NCI-H128 (cell line): ENCODE data around the gene PCBP4.
"Not testable (repeated sequence)": the region's sequence is repeated elsewhere in the genome, so short reads cannot be mapped to it uniquely, and the experiment has no call there.

ENCODE experiments used
- DNase-seq: peaks from one replicate; lab custom pipeline; 2025; ENCODE audit not compliant: unreplicated experiment; lab: John Stamatoyannopoulos, UW

The PCBP4 gene

GRCh38 chr3:51994530-51994929 is 27.3 kb upstream of the PCBP4 start:
- DNase-seq: no peak

- not testable (repeated sequence) for DNase-seq
Measured at GRCh38 chr3:51993657-51994056, 26.4 kb upstream of the PCBP4 start.

GRCh38 chr3:51992017-51992682 is 24.9 kb upstream of the PCBP4 start:
- DNase-seq: no peak

- DNase-seq: not testable (repeated sequence)
Measured at GRCh38 chr3:51990501-51990971, 23.3 kb upstream of the PCBP4 start.

GRCh38 chr3:51988286-51989146 is 21.3 kb upstream of the PCBP4 start:
- DNase-seq: no peak

- no peak for DNase-seq
Measured at GRCh38 chr3:51987568-51987967, 20.3 kb upstream of the PCBP4 start.

- no peak for DNase-seq
Measured at GRCh38 chr3:51986010-51986947, 19.0 kb upstream of the PCBP4 start.

GRCh38 chr3:51985063-51985462 is 17.8 kb upstream of the PCBP4 start:
- no peak for DNase-seq

GRCh38 chr3:51984269-51984647 is 17.0 kb upstream of the PCBP4 start:
- no peak for DNase-seq

GRCh38 chr3:51983578-51984268 is 16.5 kb upstream of the PCBP4 start:
- no peak for DNase-seq

- no peak for DNase-seq
Measured at GRCh38 chr3:51982838-51983577, 15.8 kb upstream of the PCBP4 start, which contains the start of gene ACY1. ACY1 (plus strand) TSS chr3:51983535; CDS start chr3:51984065, 530 bp downstream.

GRCh38 chr3:51982352-51982837 is 15.1 kb upstream of the PCBP4 start:
- no peak for DNase-seq

GRCh38 chr3:51980253-51980652 is 13.0 kb upstream of the PCBP4 start:
- no peak for DNase-seq

- no peak for DNase-seq
Measured at GRCh38 chr3:51978143-51978502, 10.9 kb upstream of the PCBP4 start.

GRCh38 chr3:51977446-51978142 is 10.3 kb upstream of the PCBP4 start:
- no peak for DNase-seq

- DNase-seq: no peak
Measured at GRCh38 chr3:51975852-51976549, 8.7 kb upstream of the PCBP4 start.

GRCh38 chr3:51974963-51975851 is 8.0 kb upstream of the PCBP4 start, which contains the start of gene ABHD14A:
ABHD14A (plus strand) TSS chr3:51975064; CDS start chr3:51975136, 72 bp downstream.
- no peak for DNase-seq
